ENCODE data around the gene MPDU1.
"Not testable (repeated sequence)": the region's sequence is repeated elsewhere in the genome, so short reads cannot be mapped to it uniquely, and the experiment has no call there.

Gene MPDU1

GRCh38 chr17:7582396-7583252, 1.0 kb upstream of the MPDU1 start:
- no peak for DNase-seq

GRCh38 chr17:7586673-7587419, 3.2 kb downstream of the MPDU1 start:
- DNase-seq, result no peak

- DNase-seq, result no peak
Measured at GRCh38 chr17:7587420-7588151, 3.9 kb downstream of the MPDU1 start.

GRCh38 chr17:7588553-7589203, 5.0 kb downstream of the MPDU1 start:
- DNase-seq, result no peak

GRCh38 chr17:7589204-7589868, 5.7 kb downstream of the MPDU1 start:
- DNase-seq, result no peak

- no peak for DNase-seq
Measured at GRCh38 chr17:7589891-7590691, 6.4 kb downstream of the MPDU1 start, which contains the start of gene SOX15. SOX15 (minus strand) TSS chr17:7590094; CDS start chr17:7589676, 418 bp downstream.

- DNase-seq, result no peak
Measured at GRCh38 chr17:7590743-7591142, 7.1 kb downstream of the MPDU1 start.

- no peak for DNase-seq
Measured at GRCh38 chr17:7591596-7591995, 7.9 kb downstream of the MPDU1 start.

GRCh38 chr17:7592422-7593021, 8.9 kb downstream of the MPDU1 start:
- DNase-seq, result no peak

- DNase-seq, result no peak
Measured at GRCh38 chr17:7593296-7593695, 9.6 kb downstream of the MPDU1 start.

GRCh38 chr17:7597561-7597960, 13.9 kb downstream of the MPDU1 start:
- DNase-seq, result not testable (repeated sequence)

- DNase-seq, result no peak
Measured at GRCh38 chr17:7606280-7606679, 22.6 kb downstream of the MPDU1 start.

- DNase-seq, result no peak
Measured at GRCh38 chr17:7610641-7611040, 27.0 kb downstream of the MPDU1 start.

- DNase-seq, result no peak
Measured at GRCh38 chr17:7611635-7612293, 28.1 kb downstream of the MPDU1 start.

- DNase-seq, result no peak
Measured at GRCh38 chr17:7612294-7612640, 28.6 kb downstream of the MPDU1 start.

- peak; percentile 12 for DNase-seq
Measured at GRCh38 chr17:7613769-7614424, 30.2 kb downstream of the MPDU1 start.

- peak; percentile 100 for DNase-seq
Measured at GRCh38 chr17:7614425-7615264, 31.0 kb downstream of the MPDU1 start, which contains the start of gene FXR2. FXR2 (minus strand) TSS chr17:7614897; CDS start chr17:7614532, 365 bp downstream.

- DNase-seq, result no peak
Measured at GRCh38 chr17:7615265-7615747, 31.7 kb downstream of the MPDU1 start.

- no peak for DNase-seq
Measured at GRCh38 chr17:7618608-7619007, 35.0 kb downstream of the MPDU1 start.
